MCF 10A (cell line): ENCODE results near the gene ARMH3. TPM values are rescaled to one million over a fixed set of nuclear protein-coding genes. Genes with fewer than 3 reads are reported as not detected.

ENCODE experiments used
- BruUV-seq: library from RNA; stranded (reverse); fragments of 400-500 nt; replicated peaks from 2 replicates; lab custom pipeline; 2021; lab: Mats Ljungman, UMichigan
- CTCF ChIA-PET: fragments of 300-600 bp; sonication (Branson Sonifier 250); formaldehyde crosslinking; extraction: SDS; loops from one replicate; lab custom pipeline; 2021; ENCODE audit warnings: antibody characterized with exemption, inconsistent platforms; lab: Yijun Ruan, JAX
- POLR2A ChIA-PET: fragments of 300-600, 350-650 bp; sonication (Branson Sonifier 250); formaldehyde crosslinking; extraction: SDS; loops from one replicate; lab custom pipeline; 2020; ENCODE audit warnings: antibody characterized with exemption, inconsistent platforms; lab: Yijun Ruan, JAX
- DNase-seq: peaks from one replicate; pipeline ENCODE4 v3.0.0-alpha.2; 2018; ENCODE audit not compliant: unreplicated experiment
- H3K27ac Mint-ChIP-seq: one replicate; pipeline ENCODE4 v1.8.0; 2022; ENCODE audit warnings: mild to moderate bottlenecking, low read depth, mixed read lengths; ENCODE audit not compliant: unreplicated experiment
- H3K27me3 Mint-ChIP-seq: one replicate; pipeline ENCODE4 v1.8.0; 2022; ENCODE audit warnings: mixed read lengths; ENCODE audit not compliant: insufficient read depth, unreplicated experiment
- H3K36me3 Mint-ChIP-seq: one replicate; pipeline ENCODE4 v1.8.0; 2022; ENCODE audit warnings: mild to moderate bottlenecking, moderate library complexity, mixed read lengths; ENCODE audit not compliant: insufficient read depth, unreplicated experiment
- H3K4me1 Mint-ChIP-seq: one replicate; pipeline ENCODE4 v1.8.0; 2022; ENCODE audit warnings: mixed read lengths; ENCODE audit not compliant: insufficient read depth, unreplicated experiment
- H3K4me3 Mint-ChIP-seq: one replicate; pipeline ENCODE4 v1.8.0; 2022; ENCODE audit warnings: mild to moderate bottlenecking, moderate library complexity, mixed read lengths; ENCODE audit not compliant: unreplicated experiment
- H3K9me3 Mint-ChIP-seq: one replicate; pipeline ENCODE4 v1.8.0; 2022; ENCODE audit warnings: mixed read lengths; ENCODE audit not compliant: unreplicated experiment
- intact Hi-C: fragments of 100-400 bp; cut with micrococcal nuclease; formaldehyde crosslinking; loops from 2 replicates; pipeline ENCODE4 v1.14.1; 2022
- total RNA-seq: library from RNA; stranded (reverse); gene quantifications from 2 replicates; pipeline ENCODE4 v1.2.3, GENCODE V29; 2022
- TF ChIP-seq, protein P1 (sequence below): fragments of 200-600 bp; IDR thresholded peaks from one replicate; pipeline ENCODE4 v1.8.0; 2022; ENCODE audit warnings: antibody characterized with exemption, mild to moderate bottlenecking; ENCODE audit not compliant: unreplicated experiment

ARMH3 gene
- total RNA-seq, 1 experiment from 2014 or later = 17.6 TPM

DNA sequence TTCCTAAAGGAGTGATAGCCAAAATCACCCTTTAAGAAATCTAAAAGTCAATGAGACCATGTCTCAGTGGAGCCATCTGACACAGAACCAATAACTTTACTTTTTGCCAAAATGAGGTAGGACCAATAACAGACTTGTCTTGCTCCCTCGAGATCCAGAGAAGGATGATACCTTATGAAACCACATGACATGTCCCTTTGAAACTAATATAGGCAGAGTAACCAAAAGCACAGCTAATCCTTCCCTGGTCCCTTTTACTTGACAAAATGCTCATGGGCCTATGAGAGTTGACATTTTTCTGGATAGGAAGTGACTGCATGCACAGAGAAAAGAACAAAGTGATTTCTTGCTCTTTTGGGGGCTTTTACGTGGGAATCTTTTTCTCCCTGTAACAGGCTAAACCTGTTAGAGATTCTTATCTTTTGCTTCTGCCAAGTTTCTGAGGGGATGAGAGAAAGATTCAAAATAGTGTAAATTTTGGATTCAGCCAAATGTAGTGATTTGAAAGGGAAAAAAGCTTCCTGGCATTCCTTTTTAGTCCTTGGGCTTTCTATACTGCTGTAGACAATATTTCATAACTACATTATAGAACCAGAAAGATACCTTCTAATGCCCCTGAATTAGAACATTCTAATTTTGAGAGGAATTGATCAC, 87.6 kb downstream of the ARMH3 start:
- Mint-ChIP-seq H3K4me3 (no peak overlapping the region), H3K27ac (no peak overlapping the region), H3K36me3 (peaks cover 76% of the 10 kb centered on the region), H3K27me3 (no peaks in the 10 kb centered on the region), H3K4me1 (no peaks in the 10 kb centered on the region), H3K9me3 (no peaks in the 10 kb centered on the region)
- BruUV-seq = no TSS peak
- TF ChIP-seq, protein P1, sequence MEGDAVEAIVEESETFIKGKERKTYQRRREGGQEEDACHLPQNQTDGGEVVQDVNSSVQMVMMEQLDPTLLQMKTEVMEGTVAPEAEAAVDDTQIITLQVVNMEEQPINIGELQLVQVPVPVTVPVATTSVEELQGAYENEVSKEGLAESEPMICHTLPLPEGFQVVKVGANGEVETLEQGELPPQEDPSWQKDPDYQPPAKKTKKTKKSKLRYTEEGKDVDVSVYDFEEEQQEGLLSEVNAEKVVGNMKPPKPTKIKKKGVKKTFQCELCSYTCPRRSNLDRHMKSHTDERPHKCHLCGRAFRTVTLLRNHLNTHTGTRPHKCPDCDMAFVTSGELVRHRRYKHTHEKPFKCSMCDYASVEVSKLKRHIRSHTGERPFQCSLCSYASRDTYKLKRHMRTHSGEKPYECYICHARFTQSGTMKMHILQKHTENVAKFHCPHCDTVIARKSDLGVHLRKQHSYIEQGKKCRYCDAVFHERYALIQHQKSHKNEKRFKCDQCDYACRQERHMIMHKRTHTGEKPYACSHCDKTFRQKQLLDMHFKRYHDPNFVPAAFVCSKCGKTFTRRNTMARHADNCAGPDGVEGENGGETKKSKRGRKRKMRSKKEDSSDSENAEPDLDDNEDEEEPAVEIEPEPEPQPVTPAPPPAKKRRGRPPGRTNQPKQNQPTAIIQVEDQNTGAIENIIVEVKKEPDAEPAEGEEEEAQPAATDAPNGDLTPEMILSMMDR = no peak
- intact Hi-C loops = no loop called here
- ChIA-PET CTCF (no interaction called here), POLR2A (interaction anchor here (0.8 to 1.4 kb wide), 3 partner anchors 12 to 29 kb away, joined by 3 to 4 read pairs (median 3); no protein-coding TSS in a partner anchor)
- DNase-seq = no peak

DNA sequence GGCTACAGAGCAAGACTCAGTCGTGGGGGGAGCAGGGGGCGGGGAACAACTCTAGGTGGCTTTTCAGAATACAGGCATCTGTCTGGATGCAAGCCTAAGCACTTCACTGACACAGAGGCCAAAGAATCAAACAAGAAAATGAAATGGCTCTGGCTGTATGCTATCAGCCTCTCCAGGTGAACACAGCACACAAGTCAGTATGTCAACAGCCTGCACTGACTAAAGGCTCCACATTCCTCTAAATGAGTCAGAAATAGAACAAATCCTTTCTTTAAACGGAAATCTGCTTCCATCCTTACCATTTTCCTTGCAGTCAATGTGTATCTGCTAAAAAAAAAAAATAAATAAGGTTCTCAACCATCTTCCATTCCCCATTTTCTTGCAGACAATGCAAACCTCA, 88.3 kb downstream of the ARMH3 start:
- H3K27ac Mint-ChIP-seq = no peak overlapping the region

DNA sequence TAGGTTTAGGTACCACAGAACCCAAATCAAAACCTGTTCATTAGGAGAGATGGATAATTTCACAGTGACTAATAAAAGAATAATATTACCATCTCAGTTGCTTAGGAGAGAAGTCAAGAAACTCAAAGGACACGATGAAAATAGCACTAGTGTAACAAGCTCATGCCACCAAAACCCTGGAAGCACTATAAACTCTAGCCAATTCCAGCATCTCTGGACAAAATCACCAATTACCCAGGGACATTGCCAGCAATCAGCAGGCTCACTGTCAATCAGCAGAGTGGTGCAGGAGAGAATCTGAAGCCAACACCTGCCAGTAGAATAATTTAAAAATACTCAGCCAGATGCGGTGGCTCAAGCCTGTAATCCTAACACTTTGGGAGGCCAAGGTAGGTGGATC, 88.9 kb downstream of the ARMH3 start:
- H3K9me3 Mint-ChIP-seq = no peaks in the 10 kb centered on the region
- intact Hi-C loops = no loop called here
- no peaks in the 10 kb centered on the region for H3K27me3 Mint-ChIP-seq
- TF ChIP-seq, protein P1 = no peak
- POLR2A ChIA-PET = interaction anchor here (0.5 to 0.6 kb wide), 2 partner anchors 69 to 745 kb away, joined by 3 read pairs; no protein-coding TSS in a partner anchor
- H3K4me3 Mint-ChIP-seq = no peak overlapping the region
- CTCF ChIA-PET = interaction anchor here (1.0 to 1.2 kb wide), 2 partner anchors 106 to 126 kb away, joined by 3 to 9 read pairs; no protein-coding TSS in a partner anchor
- peaks cover 73% of the 10 kb centered on the region for H3K36me3 Mint-ChIP-seq
- no peak for DNase-seq
- H3K27ac Mint-ChIP-seq = no peak overlapping the region
- no TSS peak for BruUV-seq
- H3K4me1 Mint-ChIP-seq = no peaks in the 10 kb centered on the region

More for the DNA sequence above, 88.3 kb downstream of the ARMH3 start:
- intact Hi-C loops = no loop called here
- Mint-ChIP-seq H3K36me3 (peaks cover 71% of the 10 kb centered on the region), H3K4me3 (no peak overlapping the region), H3K27me3 (no peaks in the 10 kb centered on the region), H3K4me1 (no peaks in the 10 kb centered on the region), H3K9me3 (no peaks in the 10 kb centered on the region)
- ChIA-PET POLR2A (interaction anchor here (1.4 kb wide), 1 partner anchor 25 kb away, joined by 4 read pairs; no protein-coding TSS in a partner anchor), CTCF (interaction anchor here (1.2 kb wide), 1 partner anchor 106 kb away, joined by 3 read pairs; no protein-coding TSS in a partner anchor)
- TF ChIP-seq, protein P1 = no peak
- no TSS peak for BruUV-seq
- no peak for DNase-seq

DNA sequence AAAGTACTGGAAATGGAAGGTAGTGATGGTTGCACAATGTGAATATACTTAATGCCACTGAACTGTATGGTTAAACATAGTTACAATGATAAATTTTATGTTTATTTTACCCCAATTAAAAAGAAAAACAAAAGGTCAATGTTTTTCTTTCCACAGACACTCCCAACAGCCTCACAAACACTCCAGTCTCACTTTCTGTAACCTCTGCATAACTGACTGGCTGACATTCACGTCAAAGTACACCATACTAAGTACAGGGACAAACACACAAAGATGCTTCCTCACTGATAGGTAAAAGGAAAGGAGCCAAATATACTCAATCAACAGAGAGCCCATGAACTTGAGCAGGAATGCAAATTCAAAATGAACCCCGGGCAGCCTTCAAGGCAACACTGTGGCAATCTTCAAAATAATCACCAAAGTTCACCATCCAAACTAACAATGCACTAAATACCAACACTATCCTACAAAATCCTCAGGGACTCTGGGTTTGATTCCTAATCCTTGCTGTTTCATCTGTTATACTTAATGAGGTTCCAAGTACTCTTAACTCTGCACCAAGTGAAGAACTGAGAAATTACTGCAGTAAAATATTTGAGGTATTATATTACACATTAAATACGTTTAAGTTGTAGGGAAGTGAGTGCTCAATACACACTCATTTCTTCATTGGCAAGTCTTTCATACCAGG, 90.8 kb downstream of the ARMH3 start:
- no peak overlapping the region for H3K27ac Mint-ChIP-seq
- no peaks in the 10 kb centered on the region for H3K27me3 Mint-ChIP-seq
- intact Hi-C loops = no loop called here
- no peak overlapping the region for H3K4me3 Mint-ChIP-seq
- H3K9me3 Mint-ChIP-seq = no peaks in the 10 kb centered on the region
- H3K4me1 Mint-ChIP-seq = no peaks in the 10 kb centered on the region
- no peak for DNase-seq
- POLR2A ChIA-PET = no interaction called here
- peaks cover 64% of the 10 kb centered on the region for H3K36me3 Mint-ChIP-seq
- CTCF ChIA-PET = no interaction called here
- TF ChIP-seq, protein P1 = no peak
- BruUV-seq = no TSS peak
